HEK293 (cell line): ENCODE measurements around the gene AFDN.

Source experiments
- CTCF ChIA-PET: fragments of 350-600 bp; formaldehyde crosslinking; extraction: SDS; loops from one replicate; lab custom pipeline; 2021; ENCODE audit warnings: antibody characterized with exemption; lab: Yijun Ruan, JAX
- POLR2A ChIA-PET: fragments of 300-600 bp; formaldehyde crosslinking; extraction: SDS; loops from one replicate; lab custom pipeline; 2020; ENCODE audit warnings: antibody characterized with exemption, inconsistent platforms; lab: Yijun Ruan, JAX
- H3K27ac ChIP-seq: fragments of 200-500 bp; sonication (Bioruptor generic); 2 replicates; pipeline ENCODE4 v1.5.1; 2014; ENCODE audit warnings: low read depth, low read length, control low read depth, inconsistent platforms; ENCODE audit errors: extremely low read depth
- H3K36me3 ChIP-seq, 2 experiments: fragments of 200-500 bp in 1 of 2; sonication (Bioruptor generic) in 1 of 2; 1 replicate in 1 of 2; 2 replicates in 1 of 2; pipeline ENCODE4 v1.5.1; 2014 to 2017; ENCODE audit warnings: inconsistent platforms in 2 of 2, low read length in 2 of 2; ENCODE audit not compliant: control insufficient read depth in 2 of 2, insufficient read depth in 1 of 2
- H3K4me1 ChIP-seq: fragments of 200-500 bp; sonication (Bioruptor generic); 2 replicates; pipeline ENCODE4 v1.5.1; 2014; ENCODE audit warnings: mild to moderate bottlenecking, low read length, inconsistent platforms; ENCODE audit not compliant: control insufficient read depth, insufficient read depth
- H3K4me3 ChIP-seq: 2 replicates; pipeline ENCODE4 v1.5.1; 2011; ENCODE audit warnings: low read depth, mild to moderate bottlenecking, control low read depth, low read length, moderate library complexity
- H3K9me3 ChIP-seq: fragments of 200-500 bp; sonication (Bioruptor generic); 2 replicates; pipeline ENCODE4 v1.5.1; 2014; ENCODE audit warnings: low read depth, low read length, inconsistent platforms; ENCODE audit not compliant: control insufficient read depth, insufficient read depth
- EGR2 ChIP-seq: fragments of 450-650 bp; formaldehyde crosslinking; IDR thresholded peaks from 2 replicates; pipeline ENCODE4 v1.5.1; 2016; ENCODE audit warnings: low read depth, missing biosample characterization, missing genetic modification characterization
- GLI2 ChIP-seq: fragments of 450-650 bp; formaldehyde crosslinking; IDR thresholded peaks from 2 replicates; pipeline ENCODE4; 2017; ENCODE audit warnings: missing biosample characterization, missing genetic modification characterization, low read depth, borderline replicate concordance
- HOXA7 ChIP-seq: sonication (generic); formaldehyde crosslinking; IDR thresholded peaks from 2 replicates; pipeline ENCODE4 v1.8.1; 2022; ENCODE audit warnings: missing genetic modification reagents, borderline replicate concordance
- INSM2 ChIP-seq: fragments of 450-650 bp; formaldehyde crosslinking; IDR thresholded peaks from 2 replicates; pipeline ENCODE4 v1.5.1; 2016; ENCODE audit warnings: missing biosample characterization, missing genetic modification characterization
- KLF10 ChIP-seq: fragments of 450-650 bp; IDR thresholded peaks from 2 replicates; pipeline ENCODE4 v1.5.1; 2018; ENCODE audit warnings: missing biosample characterization, mild to moderate bottlenecking, missing genetic modification characterization
- OSR2 ChIP-seq: fragments of 450-650 bp; formaldehyde crosslinking; IDR thresholded peaks from 2 replicates; pipeline ENCODE4 v1.5.1; 2016; ENCODE audit warnings: missing biosample characterization, missing genetic modification characterization
- OVOL3 ChIP-seq: fragments of 450-650 bp; formaldehyde crosslinking; IDR thresholded peaks from 2 replicates; pipeline ENCODE4 v1.5.1; 2016; ENCODE audit warnings: missing biosample characterization, missing genetic modification characterization
- SETDB1 ChIP-seq: IDR thresholded peaks from one replicate; pipeline ENCODE4 v1.6.1; 2017; ENCODE audit warnings: mild to moderate bottlenecking, low read length, moderate library complexity, mixed read lengths; ENCODE audit not compliant: insufficient read length
- YY1 ChIP-seq: fragments of 450-650 bp; formaldehyde crosslinking; IDR thresholded peaks from 2 replicates; pipeline ENCODE4 v1.5.1; 2018; ENCODE audit warnings: missing biosample characterization, missing genetic modification characterization
- ZNF19 ChIP-seq: fragments of 450-650 bp; formaldehyde crosslinking; IDR thresholded peaks from 2 replicates; pipeline ENCODE4; 2016; ENCODE audit warnings: missing biosample characterization, missing genetic modification characterization, low read depth
- ZNF37A ChIP-seq: fragments of 450-650 bp; IDR thresholded peaks from 2 replicates; pipeline ENCODE4 v1.5.1; 2018; ENCODE audit warnings: missing biosample characterization, missing genetic modification characterization
- ZNF473 ChIP-seq: fragments of 450-650 bp; formaldehyde crosslinking; IDR thresholded peaks from 2 replicates; pipeline ENCODE4 v1.5.1; 2017; ENCODE audit warnings: missing biosample characterization, missing genetic modification characterization
- ZNF510 ChIP-seq: fragments of 450-650 bp; formaldehyde crosslinking; IDR thresholded peaks from 2 replicates; pipeline ENCODE4 v1.5.1; 2018; ENCODE audit warnings: mild to moderate bottlenecking, missing genetic modification characterization, missing biosample characterization; ENCODE audit not compliant: insufficient replicate concordance
- ZNF513 ChIP-seq: fragments of 450-650 bp; IDR thresholded peaks from 2 replicates; pipeline ENCODE4 v1.5.1; 2018; ENCODE audit warnings: missing biosample characterization, missing genetic modification characterization
- ZNF548 ChIP-seq: fragments of 450-650 bp; formaldehyde crosslinking; IDR thresholded peaks from 2 replicates; pipeline ENCODE4 v1.5.1; 2016; ENCODE audit warnings: missing biosample characterization, missing genetic modification characterization
- ZNF645 ChIP-seq: fragments of 450-650 bp; formaldehyde crosslinking; IDR thresholded peaks from 2 replicates; pipeline ENCODE4; 2016; ENCODE audit warnings: missing biosample characterization, missing genetic modification characterization
- ZNF768 ChIP-seq: fragments of 450-650 bp; formaldehyde crosslinking; IDR thresholded peaks from 2 replicates; pipeline ENCODE4 v1.5.1; 2018; ENCODE audit warnings: missing biosample characterization, mild to moderate bottlenecking, missing genetic modification characterization
- ZNF843 ChIP-seq: fragments of 450-650 bp; formaldehyde crosslinking; IDR thresholded peaks from 2 replicates; pipeline ENCODE4 v1.5.1; 2016; ENCODE audit warnings: missing biosample characterization, missing genetic modification characterization
- ZSCAN30 ChIP-seq: fragments of 450-650 bp; IDR thresholded peaks from 2 replicates; pipeline ENCODE4 v1.5.1; 2018; ENCODE audit warnings: missing biosample characterization, mild to moderate bottlenecking, missing genetic modification characterization, moderate library complexity

AFDN gene

GRCh38 chr6:167920165-167920564 is 93.5 kb downstream of the AFDN start:
- CTCF ChIA-PET = no interaction called here
- H3K27ac ChIP-seq = no peak overlapping the region
- H3K36me3 ChIP-seq = peaks cover 12 to 93% of the 10 kb centered on the region in 2 experiments
- no peaks in the 10 kb centered on the region for H3K9me3 ChIP-seq
- no peak for TF ChIP-seq ZNF510 (tag by site-specific recombination)
- no peaks in the 10 kb centered on the region for H3K4me1 ChIP-seq
- POLR2A ChIA-PET = no interaction called here
- no peak overlapping the region for H3K4me3 ChIP-seq

GRCh38 chr6:167921831-167922230 is 95.1 kb downstream of the AFDN start:
- ChIA-PET CTCF (interaction anchor here (0.7 to 1.1 kb wide), 2 partner anchors 14 to 180 kb away, joined by 3 to 4 read pairs; no protein-coding TSS in a partner anchor), POLR2A (no interaction called here)
- H3K36me3 ChIP-seq = peaks cover 12 to 94% of the 10 kb centered on the region in 2 experiments

GRCh38 chr6:167925026-167925425 is 98.3 kb downstream of the AFDN start:
- Histone ChIP-seq H3K36me3 (peaks cover 10 to 93% of the 10 kb centered on the region in 2 experiments), H3K4me1 (no peaks in the 10 kb centered on the region), H3K4me3 (no peak overlapping the region), H3K27ac (no peak overlapping the region), H3K9me3 (no peaks in the 10 kb centered on the region)
- peak; percentile 47; the same call in 1 of the 2 replicates for TF ChIP-seq EGR2 (tag by site-specific recombination)
- TF ChIP-seq ZNF645 = no peak
- no peak for TF ChIP-seq ZNF513 (tag by site-specific recombination)
- ChIA-PET CTCF (interaction anchor here (1.1 kb wide), 2 partner anchors 11 to 17 kb away, joined by 3 to 4 read pairs; no protein-coding TSS in a partner anchor), POLR2A (interaction anchor here (1.1 kb wide), 1 partner anchor 320 kb away, joined by 3 read pairs; no protein-coding TSS in a partner anchor)

More at GRCh38 chr6:167921831-167922230, 95.1 kb downstream of the AFDN start:
- Histone ChIP-seq H3K9me3 (no peaks in the 10 kb centered on the region), H3K4me1 (no peaks in the 10 kb centered on the region), H3K4me3 (no peak overlapping the region), H3K27ac (no peak overlapping the region)
- no peak for TF ChIP-seq OVOL3 (tag by site-specific recombination)
- TF ChIP-seq YY1 (tag by site-specific recombination) = no peak
- no peak for TF ChIP-seq ZNF548 (tag by site-specific recombination)
- no peak for TF ChIP-seq INSM2 (tag by site-specific recombination)
- no peak for TF ChIP-seq ZNF843 (tag by site-specific recombination)
- TF ChIP-seq ZSCAN30 (tag by site-specific recombination) = no peak
- TF ChIP-seq KLF10 (tag by site-specific recombination) = no peak
- TF ChIP-seq ZNF19 = no peak
- no peak for TF ChIP-seq SETDB1
- no peak for TF ChIP-seq ZNF768 (tag by site-specific recombination)
- TF ChIP-seq HOXA7 (CRISPR knock-in tag) = no peak
- TF ChIP-seq ZNF37A (tag by site-specific recombination) = no peak
- TF ChIP-seq ZNF473 (tag by site-specific recombination) = no peak
- no peak for TF ChIP-seq GLI2
- TF ChIP-seq OSR2 (tag by site-specific recombination) = no peak
